IPS-NIHi7 (cell line): Measurements from ENCODE around the gene MRTO4.
A peak's percentile ranks its signal among the peaks of the same experiment; 100 is the strongest.
"Not testable (repeated sequence)": the region's sequence is repeated elsewhere in the genome, so short reads cannot be mapped to it uniquely, and the experiment has no call there.

Experiments used
- DNase-seq: peaks from one replicate; pipeline ENCODE4 v3.0.0; 2012; ENCODE audit warnings: mixed read lengths; ENCODE audit errors: extremely low spot score

Gene MRTO4

DNA sequence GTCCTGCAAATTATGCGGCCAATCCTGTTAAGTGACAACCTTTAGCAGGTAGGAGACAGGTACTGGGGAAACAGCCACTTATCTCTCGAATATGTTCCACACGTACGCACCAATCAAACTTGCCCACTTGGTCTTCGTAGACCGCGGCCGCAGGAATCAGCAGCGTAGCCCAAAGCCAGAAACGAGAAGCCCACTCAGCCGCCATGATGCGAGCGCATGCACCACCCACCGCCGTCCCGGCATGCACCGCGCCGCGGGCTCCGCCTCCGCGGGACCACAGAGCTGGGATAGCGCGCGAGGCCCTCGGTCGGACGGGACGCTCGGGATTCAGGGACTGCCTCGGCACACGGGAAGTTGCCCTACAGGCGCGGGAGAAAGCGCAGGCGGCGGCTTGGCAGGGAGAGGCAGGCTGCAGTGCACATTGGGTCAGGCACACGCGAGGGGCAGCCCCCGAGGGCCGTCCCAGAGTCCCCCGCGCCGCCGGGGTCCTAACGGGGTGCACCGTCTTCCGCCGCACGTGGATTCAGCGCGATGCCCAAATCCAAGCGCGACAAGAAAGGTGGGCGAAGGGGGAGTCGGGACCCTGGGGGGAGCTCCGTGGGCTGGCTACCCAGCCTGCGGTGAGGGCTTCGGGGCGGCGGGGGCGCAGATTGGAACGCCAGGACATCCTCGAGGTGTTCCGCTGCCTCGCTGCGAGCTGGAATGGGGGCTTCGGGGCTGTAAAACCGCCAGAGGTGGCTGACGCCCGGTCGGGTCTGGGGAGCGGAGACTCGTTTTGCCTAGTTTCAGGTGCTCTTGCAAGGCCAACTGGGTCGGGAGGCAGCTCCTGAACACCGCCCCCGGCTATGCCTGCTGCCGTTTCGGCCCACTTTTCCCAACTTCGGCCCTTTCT, at the start of gene MRTO4, which contains the start of gene EMC1:
MRTO4 (plus strand) TSS at position 501 of the 892 bp plus-strand sequence; CDS start at position 532, 31 bp downstream.
EMC1 (minus strand) TSS at position 220 of the 892 bp plus-strand sequence; CDS start at position 205, 15 bp downstream.
- DNase-seq: peak; percentile 96

DNA sequence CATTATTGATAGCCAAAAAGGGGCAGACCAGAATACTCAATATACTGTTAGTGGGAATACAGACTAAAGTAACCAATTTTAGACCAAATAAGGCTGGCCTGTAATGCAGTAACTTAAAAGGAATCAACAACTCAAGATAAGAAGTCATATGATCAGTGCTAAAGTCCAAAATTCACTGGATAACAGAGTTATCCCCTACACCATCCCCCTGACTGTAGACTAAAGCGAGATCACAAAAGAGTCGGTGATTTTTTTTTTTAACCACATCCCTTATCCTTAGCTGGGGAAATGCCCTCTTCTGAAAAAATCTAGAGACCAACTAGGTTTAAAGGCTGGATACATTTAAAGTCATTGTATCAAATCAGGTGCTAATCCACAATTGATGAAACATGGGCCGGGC, 49.2 kb upstream of the MRTO4 start:
- DNase-seq: no peak

DNA sequence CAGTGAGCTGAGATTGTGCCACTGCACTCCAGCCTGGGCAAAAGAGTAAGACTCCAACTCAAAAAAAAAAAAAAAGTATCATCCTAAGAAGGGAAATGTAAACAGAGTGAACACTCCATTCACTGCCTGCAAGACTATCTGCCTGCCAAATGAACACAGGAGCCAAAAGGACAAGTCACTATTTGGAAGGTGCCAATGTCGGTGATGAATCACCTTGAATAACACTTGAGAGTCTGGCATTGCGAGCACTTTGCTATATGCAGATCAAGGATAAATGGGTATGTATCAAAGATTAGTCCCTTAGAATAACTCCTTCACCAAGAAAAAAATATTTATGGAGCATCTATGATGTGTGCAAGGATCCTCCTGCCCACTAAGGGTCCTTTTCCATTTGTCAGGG, 48.2 kb upstream of the MRTO4 start:
- DNase-seq: no peak

DNA sequence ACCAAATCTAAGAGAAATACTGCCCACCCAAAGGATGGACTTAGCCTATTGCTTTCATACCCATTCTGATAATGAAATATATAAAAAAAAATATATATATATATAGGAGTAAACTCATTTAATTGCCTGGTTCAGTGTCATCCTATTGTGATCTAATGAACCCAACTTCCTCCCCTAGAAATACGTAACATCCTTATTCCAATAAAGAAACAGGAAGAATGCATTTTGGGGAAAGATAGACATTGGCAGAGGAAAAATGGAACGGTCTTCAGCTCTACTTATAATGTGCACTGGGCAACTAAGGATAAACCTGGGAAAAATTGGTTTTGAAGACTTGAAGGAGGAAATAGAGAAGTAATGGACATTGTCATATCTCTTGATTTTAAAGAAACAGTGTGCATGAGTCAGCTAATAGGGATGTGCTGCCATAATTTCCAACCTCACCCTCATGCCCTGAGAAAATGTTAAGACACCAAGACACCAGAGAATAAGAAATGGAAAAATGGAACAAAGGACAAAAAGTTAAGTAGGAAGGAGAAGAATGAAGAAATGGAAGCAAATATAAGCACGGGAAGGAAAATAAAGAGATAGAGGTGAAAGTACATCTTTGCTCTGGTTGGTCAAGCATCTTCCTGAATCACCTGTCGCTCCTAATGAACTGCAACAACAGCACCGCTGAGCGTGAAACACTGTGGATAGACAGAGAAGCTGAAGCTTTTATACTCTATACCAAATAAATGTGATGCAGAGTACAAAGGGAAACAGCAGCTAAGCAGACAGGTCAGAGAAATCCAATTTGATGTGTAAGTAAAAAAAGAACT, 46.9 kb upstream of the MRTO4 start:
- no peak for DNase-seq

DNA sequence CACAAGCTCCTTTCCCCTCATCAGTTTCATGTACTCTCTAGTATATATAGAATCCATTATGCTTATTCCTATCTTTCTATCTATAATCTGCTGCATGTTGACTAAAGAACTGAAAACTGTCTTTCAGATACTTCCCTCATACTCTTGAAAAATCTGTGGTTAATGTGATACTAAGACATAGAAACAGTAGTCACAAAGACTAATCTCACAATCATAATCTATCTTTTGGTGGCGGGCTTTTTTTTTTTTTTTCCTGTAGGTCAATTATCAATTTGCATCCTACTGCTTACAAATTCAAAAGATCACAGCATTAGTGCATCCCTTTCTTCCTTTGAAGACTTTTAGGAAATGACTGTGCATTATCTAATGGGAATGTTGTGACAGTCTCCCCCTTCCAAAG, 46.2 kb upstream of the MRTO4 start:
- no peak for DNase-seq

DNA sequence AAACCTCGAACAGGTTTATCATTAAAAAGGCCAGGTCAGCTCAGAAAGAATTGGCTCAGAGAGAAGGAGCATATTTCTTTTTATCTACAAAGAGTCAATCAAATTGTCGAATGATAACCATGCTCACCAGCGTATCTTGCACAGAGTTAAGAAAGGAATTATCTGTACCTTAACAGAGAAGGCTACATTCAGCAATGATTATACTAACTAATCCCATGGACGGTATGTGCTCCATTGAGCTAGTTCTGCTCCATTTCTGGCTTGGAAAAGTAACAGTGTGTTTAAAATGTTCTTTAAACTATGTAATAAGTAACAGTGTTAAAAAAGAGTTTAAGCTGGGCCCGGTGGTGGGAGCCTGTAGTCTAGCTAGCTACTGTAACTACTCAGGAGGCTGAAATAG, 45.8 kb upstream of the MRTO4 start:
- DNase-seq: no peak

DNA sequence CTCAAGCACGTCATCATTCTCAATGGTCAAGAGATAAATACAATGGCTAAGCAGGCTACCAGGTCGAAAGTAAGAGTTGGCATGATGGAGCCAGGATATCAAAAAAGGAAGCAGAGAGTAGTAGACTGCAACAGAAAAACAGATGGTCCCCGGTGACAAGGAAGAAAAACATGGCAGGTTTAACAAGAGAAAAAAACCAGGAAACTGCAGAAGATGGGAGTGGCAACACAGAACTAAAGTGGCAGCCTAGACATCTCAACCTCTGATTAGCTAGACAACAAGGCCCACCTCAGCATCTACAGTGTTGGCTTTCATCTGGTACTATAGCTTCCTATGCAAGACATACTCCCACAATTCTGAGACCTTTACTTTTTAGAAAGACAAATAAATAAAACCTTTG, 44.7 kb upstream of the MRTO4 start:
- no peak for DNase-seq

DNA sequence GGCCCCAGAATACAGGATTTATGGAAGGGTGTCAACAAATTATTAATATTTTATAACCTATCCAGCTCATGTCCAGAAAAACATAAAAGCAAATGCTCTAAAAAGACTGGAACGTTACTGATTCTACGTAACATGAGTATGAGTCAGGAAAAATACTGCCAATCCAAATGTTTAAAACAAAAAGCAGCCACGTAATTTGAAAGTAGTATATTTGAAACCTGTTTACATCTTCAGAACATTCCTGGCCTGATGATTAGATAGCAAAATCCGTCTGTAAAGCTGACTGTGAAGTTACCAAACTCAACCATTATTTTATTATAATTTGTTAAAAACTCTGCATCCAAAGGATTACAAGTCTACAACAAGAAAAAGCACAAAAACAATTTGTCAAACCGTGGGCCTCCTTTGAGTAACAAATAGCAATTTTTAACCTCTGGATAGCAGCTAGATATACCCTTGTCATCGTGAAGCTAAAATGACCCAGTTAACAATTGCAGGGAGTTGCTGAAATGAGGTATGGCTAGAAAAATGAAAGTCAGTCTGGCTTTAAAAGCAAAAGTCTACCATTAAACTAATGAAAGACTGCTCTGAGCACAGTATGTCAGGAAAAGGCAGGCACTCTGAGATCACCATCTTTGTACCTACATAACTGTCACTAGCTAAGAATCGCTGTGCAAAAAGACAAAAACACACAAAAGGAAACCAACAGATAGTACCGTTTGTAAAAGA, 42.7 kb upstream of the MRTO4 start:
- no peak for DNase-seq

DNA sequence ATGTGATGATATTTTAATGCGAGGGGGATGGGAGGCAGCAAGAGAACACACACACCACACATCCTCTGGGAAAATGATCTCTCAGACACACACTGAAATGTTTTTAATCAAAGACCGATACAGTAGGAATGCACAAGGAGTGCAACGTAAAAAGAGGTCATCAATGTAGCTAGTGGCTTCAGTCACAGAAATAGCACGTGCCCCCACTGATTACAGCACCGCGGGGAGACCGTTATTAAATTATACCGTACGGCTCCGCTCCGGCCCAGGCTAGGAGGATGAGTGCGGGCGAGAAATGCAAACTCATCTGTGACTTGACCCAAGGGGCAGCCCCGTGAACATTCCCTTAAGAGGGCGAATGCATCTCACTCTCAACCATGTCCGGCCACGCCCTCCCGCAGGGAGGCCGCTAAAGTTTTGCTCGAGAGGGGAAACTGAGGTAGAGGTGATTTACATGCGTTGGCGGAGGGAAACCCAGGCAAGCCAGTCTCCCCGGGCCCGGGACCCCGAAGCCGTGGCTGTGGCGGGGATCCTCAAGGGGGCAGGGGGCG, 42.1 kb upstream of the MRTO4 start:
- peak; percentile 48 for DNase-seq

DNA sequence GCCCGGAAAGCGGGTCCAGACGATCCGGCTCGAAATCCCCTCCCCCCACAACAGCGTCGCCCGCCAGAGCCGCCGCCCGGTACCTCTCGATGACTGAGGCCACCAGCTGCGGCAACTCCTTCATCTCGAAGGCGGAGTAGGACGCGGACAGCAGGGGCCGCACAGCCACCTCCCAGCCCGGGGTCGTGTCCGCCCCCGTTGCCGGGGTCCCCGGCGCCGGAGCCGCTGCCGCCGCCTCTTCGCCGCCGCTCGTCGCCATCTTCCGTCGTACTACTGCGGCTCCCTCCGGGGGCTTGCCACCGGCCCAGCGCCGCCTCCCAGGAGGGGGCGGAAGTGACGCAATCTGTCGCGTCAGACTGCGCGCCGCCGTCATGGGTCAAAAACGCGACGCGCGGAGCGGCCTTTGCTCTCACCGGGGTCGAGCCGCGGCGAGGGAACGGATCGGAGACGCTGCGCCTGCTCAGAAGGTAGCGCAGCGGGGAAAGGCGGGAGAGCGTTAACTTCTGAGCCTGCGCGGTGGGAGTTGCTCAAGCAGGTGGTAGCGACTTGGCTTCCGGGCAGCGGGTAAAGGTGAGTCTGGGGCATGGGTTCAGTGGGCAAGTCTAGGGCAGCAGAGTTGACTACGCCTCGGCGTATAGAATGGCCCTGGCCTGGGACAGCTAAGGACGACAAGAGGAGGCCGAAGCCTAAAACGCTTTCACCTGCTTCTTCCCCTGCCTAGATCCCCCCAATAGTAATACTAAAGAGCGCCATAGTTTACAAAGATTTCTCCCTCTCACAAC, 41.4 kb upstream of the MRTO4 start, which contains the start of gene UBR4:
UBR4 (minus strand) TSS at position 277 of the 782 bp plus-strand sequence; CDS start at position 259, 18 bp downstream.
- peak; percentile 97 for DNase-seq

DNA sequence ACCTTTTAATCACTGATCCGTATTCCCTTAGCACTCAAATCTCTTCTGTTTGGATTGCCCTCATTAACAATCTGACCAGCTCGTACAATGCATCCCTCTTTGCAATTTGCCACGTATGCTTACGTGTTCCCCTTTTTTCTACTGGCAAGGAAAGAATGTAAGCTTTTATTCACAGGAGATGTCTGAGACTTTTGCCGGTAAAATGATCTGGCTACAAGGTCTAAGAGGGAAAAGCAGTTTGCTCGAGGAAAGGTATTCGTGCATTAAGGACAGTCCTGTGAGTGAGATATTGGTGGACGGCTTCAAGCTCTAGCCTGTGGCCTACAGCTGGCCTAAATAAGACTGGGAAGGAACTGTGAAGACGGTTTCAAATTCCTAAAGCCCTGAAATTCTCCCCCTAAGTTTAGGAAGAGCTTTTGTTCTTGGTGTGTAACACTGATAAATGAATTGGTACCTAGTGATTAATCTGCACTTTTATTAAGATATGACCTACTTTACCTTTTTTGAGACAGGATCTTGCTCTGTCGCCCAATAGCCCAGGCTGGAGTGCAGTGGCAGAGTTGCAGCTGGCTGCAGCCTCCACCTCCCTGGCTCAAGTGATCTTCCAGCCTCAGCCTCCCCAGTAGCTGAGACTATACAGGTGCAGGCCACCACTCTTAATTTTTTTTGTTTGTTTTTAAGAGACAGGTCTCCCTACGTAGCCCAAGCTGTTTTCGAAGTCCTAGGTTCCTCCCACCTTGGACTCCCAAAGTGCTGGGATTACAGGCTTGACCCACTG, 40.6 kb upstream of the MRTO4 start:
- DNase-seq: no peak

DNA sequence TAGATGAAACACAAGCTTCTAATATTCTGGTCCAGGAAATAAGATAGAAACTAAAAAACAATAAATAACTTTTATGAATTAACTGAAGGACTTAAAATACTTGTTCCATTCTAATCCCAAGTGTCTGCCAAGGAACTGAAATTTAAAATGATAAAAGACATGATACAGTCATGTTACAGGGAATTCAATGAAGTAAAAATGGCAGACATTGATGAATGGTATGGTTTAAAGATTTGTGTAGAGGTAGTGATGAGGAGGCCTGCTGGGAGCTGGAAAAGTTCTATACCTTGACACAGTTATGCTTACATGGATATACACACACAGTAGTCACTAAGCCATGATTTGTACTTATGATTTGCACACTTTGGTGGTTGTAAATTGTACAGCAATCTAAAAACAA, 39.4 kb upstream of the MRTO4 start:
- no peak for DNase-seq

DNA sequence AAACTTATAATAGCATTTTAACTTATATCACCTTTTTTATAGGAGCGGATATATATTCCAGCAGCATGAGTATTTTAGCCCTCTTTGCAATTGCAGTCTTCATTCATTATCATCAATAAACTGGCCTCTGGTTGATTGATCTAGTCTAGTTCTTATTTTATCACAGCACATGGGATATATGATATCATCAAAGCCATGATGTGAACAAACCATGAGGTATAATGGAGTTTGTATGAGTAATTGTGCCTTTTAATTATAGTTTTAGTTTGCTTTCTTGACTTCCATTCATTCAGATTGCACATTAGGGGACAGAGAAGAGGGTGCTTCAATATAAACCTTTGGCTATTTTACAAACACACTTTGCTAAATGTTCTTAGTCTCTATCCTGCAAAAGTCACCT, 38.0 kb upstream of the MRTO4 start:
- no peak for DNase-seq

DNA sequence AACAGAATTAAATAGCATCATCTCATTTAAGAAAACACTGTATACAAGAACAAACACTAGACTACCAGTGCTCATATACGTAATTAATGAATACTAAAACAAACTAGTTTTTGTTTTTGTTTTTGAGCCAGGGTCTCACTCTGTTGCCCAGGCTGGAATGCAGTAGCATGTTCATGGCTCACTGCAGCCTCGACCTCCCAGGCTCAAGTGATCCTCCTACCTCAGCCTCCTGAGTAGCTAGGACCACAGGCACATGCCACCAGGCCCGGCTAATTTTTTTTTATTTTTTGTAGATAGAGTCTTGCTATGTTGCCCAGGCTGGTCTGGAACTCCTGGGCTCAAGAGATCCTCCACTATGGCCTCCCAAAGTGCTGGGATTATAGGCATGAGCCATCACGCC, 35.0 kb upstream of the MRTO4 start:
- DNase-seq: not testable (repeated sequence)

DNA sequence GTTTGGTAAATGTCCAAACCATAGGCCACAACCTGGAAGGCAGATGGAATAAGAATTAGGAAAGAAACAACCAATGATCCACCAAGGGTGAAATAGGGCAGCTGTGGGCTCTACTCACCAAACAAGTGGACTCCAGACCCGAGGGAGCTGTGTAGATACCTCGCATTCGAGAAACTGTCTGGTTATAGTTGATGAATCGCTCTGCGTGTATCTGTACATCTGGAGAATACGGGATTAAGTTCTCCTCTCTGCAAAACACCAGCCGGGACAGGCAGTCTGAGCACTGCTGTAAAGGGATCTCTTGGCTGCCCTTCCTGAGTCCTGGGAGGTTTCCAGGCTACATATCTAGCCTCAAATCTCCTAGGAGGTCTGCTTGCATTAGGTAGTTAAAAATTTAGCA, 32.2 kb upstream of the MRTO4 start:
- no peak for DNase-seq

DNA sequence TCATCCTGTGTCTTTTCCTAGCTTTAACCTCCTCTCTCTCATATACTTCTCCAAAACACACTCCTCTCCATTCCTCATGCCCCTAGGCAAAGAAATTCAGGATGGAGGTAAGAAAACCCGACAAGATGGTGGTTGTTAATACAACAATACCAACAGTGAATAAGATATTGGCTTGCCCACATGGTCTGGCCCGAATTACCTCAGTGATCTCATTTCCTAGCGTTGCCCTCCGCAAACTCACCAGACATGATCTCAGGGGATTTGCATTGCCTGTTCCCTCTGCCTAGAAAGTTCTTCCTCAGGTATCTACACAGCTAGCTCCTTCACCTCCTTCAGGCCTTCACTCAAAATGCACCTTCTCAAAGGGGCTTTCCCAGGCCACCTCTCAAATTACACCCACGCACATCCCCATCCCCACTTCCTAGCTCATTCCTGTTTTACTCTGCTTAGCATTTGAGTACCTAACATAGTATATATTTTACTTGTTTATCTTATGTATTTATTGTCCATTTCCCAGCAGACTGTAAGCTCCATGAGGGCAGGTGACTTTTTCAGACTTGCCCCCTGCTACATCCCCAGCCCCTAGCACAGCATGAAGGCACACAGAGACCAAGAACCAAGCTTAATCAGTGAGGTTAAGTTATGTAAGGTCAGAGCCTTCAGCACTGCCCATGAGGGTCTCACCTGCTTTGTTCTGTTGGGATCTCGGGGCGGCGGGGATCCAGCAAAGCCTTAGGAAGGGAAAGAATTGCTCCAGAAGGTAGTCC, 31.3 kb upstream of the MRTO4 start:
- no peak for DNase-seq

DNA sequence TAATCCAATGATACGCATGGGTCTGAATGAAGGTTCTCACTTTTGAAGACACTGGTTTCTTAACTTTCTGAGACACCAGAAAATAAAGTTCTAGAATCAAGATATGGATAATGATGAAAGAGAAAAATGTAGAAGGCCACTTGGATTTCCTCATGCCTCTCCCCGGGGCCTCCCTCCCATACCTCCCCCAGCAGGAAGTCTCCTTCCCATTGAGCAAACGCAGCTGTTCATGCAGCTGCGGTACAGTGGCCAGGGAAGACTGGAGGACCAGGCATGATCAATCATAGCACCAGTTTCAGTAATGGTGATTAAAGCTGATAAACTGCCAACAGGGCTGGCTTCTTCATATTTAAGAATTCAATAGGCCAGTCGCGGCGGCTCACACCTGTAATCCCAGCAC, 30.6 kb upstream of the MRTO4 start:
- DNase-seq: no peak

DNA sequence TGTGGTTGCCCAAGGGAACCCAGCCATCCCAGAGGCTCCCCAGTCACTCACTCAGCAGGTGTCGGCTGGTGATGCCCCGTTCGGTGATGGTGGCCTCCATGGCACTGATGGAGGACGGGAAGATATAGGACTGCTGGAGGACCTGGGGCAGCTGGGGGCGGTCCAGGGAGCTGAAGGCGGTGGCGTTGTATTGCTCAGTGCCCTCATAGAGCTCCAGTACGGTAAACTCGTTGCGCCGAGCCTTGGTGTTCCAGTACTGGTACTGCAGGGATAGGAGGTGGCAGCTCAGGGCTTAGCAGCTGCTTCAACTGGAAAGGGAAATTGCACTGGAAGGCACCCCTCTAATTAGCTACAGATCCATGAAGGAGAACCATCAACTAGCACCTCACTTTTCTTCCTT, 29.0 kb upstream of the MRTO4 start:
- DNase-seq: no peak
